Prostate gland (tissue), 2 donors: ENCODE data around the gene NDUFS6.

ENCODE experiments used
- CTCF ChIP-seq, 4 experiments: fragments of 200-600 bp in 2 of 4; fragments of 450-650 bp in 2 of 4; sonication (generic) in 2 of 4; IDR thresholded peaks; 1 replicate in 3 of 4; 2 replicates in 1 of 4; pipeline ENCODE4 v1.5.1; 2016 to 2019; ENCODE audit warnings: antibody characterized with exemption in 4 of 4, mild to moderate bottlenecking in 2 of 4, moderate library complexity in 2 of 4
- POLR2AphosphoS5 ChIP-seq: sonication (generic); formaldehyde crosslinking; IDR thresholded peaks from one replicate; pipeline ENCODE4 v1.6.1; 2017; ENCODE audit warnings: antibody characterized with exemption

- TF ChIP-seq CTCF (IDR thresholded peaks at IDR 0.05) (no peak), POLR2AphosphoS5 (no peak)
These were observed 31.5 kb downstream of the NDUFS6 start for GRCh38 chr5:1832511-1833250.
